Activated naive CD4-positive, alpha-beta T cell (primary cell): ENCODE data around the gene EMCN.
"Not testable (repeated sequence)": the region's sequence is repeated elsewhere in the genome, so short reads cannot be mapped to it uniquely, and the experiment has no call there.

ENCODE experiments used
- DNase-seq, 4 experiments: peaks; one replicate each; lab custom pipeline; 2025; lab: John Stamatoyannopoulos, UW

Gene EMCN

GRCh38 chr4:100380401-100380800 lies 137.4 kb downstream of the EMCN start:
- not testable (repeated sequence) for DNase-seq

GRCh38 chr4:100379583-100380105 lies 138.2 kb downstream of the EMCN start:
- no peak for DNase-seq

GRCh38 chr4:100372432-100372831 lies 145.4 kb downstream of the EMCN start:
- no peak for DNase-seq

- no peak for DNase-seq
These were observed 148.0 kb downstream of the EMCN start for GRCh38 chr4:100369871-100370270.

- DNase-seq = no peak
These were observed 150.4 kb downstream of the EMCN start for GRCh38 chr4:100367451-100367850.

- DNase-seq = no peak
These were observed 151.6 kb downstream of the EMCN start for GRCh38 chr4:100366213-100366612.

GRCh38 chr4:100362366-100362765 lies 155.5 kb downstream of the EMCN start:
- no peak for DNase-seq

- DNase-seq = no peak
These were observed 156.5 kb downstream of the EMCN start for GRCh38 chr4:100361336-100361735.

- DNase-seq = no peak
These were observed 157.6 kb downstream of the EMCN start for GRCh38 chr4:100360211-100360610.

- no peak for DNase-seq
These were observed 158.4 kb downstream of the EMCN start for GRCh38 chr4:100359441-100359840.

GRCh38 chr4:100357542-100357941 lies 160.3 kb downstream of the EMCN start:
- DNase-seq = no peak

GRCh38 chr4:100356172-100356571 lies 161.7 kb downstream of the EMCN start:
- DNase-seq = no peak

- DNase-seq = not testable (repeated sequence)
These were observed 165.5 kb downstream of the EMCN start for GRCh38 chr4:100352352-100352751.

- DNase-seq = no peak
These were observed 169.3 kb downstream of the EMCN start for GRCh38 chr4:100348473-100348872.

GRCh38 chr4:100347241-100347640 lies 170.6 kb downstream of the EMCN start:
- DNase-seq = no peak

- DNase-seq = no peak
These were observed 172.2 kb downstream of the EMCN start for GRCh38 chr4:100345585-100345984.
